Muscle of leg (tissue), 9 donors: ENCODE data around the gene BRDT. TPM values are rescaled to one million over a fixed set of nuclear protein-coding genes. Genes with fewer than 3 reads are reported as not detected.

ENCODE experiments used
- polyA plus RNA-seq, 8 donors: library from polyadenylated mRNA; unstranded; fragments of 120-200 nt; gene quantifications; one replicate each; pipeline versions ENCODE4 v1.2.1 to v1.2.3, GENCODE V29; 2013; ENCODE audit warnings: inconsistent platforms in 1 of 8, low replicate concordance in 1 of 8; ENCODE audit not compliant: insufficient read length in 8 of 8, insufficient read depth in 1 of 8
- total RNA-seq: library from RNA; stranded (reverse); fragments of 120-200 nt; gene quantifications from one replicate; pipeline ENCODE4 v1.2.4, GENCODE V29; 2013

The BRDT gene
- total and polyA plus RNA-seq, 9 donors = 0.23 to 1.0 TPM; not detected in 7

Other genes starting within 250 kb of the BRDT start
- gene TGFBR3, start 63.2 kb upstream of the BRDT start, total RNA-seq = 45.4 TPM
- gene TGFBR3, start 63.2 kb upstream of the BRDT start, polyA plus RNA-seq = 10 to 100 TPM; 20.5 to 35.0 (median 25.2) TPM
- gene EPHX4, start 80.6 kb downstream of the BRDT start, total RNA-seq = 0.49 TPM
- gene EPHX4, start 80.6 kb downstream of the BRDT start, polyA plus RNA-seq = under 1 TPM; 0.22 to 0.97 (median 0.73) TPM
- gene SETSIP, start 126.0 kb downstream of the BRDT start, total RNA-seq = 0.18 TPM
- 1 to 10 TPM in 1 of 8 donors, under 1 TPM in 5, not detected in 2; 0.25 to 1.0 (median 0.53) TPM for gene SETSIP, start 126.0 kb downstream of the BRDT start, polyA plus RNA-seq
- gene BTBD8, start 130.9 kb downstream of the BRDT start, total RNA-seq = 3.6 TPM
- gene BTBD8, start 130.9 kb downstream of the BRDT start, polyA plus RNA-seq = 1 to 10 TPM; 1.6 to 2.9 (median 2.1) TPM